ENCODE measurements around the gene ALOX5AP.

ALOX5AP gene

DNA sequence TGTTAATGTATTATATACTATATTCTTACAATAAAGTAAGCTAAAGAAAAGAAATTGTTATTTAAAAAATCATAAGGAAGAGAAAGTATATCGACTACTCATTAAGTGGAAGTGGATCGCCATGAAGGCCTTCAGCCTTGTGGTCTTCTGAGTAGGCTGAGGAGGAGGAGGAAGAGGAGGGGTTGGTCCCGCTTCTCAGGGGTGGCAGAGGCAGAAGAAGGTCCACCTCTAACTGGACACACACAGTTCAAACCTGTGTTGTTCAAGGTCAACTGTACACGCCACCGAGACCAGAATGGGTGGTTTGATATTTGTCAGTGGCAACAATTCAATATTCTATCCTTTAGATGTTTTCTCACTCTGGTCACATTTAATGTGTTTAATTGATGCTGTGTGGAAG lies 67.2 kb downstream of the ALOX5AP start:
- DNase-seq = no peak

DNA sequence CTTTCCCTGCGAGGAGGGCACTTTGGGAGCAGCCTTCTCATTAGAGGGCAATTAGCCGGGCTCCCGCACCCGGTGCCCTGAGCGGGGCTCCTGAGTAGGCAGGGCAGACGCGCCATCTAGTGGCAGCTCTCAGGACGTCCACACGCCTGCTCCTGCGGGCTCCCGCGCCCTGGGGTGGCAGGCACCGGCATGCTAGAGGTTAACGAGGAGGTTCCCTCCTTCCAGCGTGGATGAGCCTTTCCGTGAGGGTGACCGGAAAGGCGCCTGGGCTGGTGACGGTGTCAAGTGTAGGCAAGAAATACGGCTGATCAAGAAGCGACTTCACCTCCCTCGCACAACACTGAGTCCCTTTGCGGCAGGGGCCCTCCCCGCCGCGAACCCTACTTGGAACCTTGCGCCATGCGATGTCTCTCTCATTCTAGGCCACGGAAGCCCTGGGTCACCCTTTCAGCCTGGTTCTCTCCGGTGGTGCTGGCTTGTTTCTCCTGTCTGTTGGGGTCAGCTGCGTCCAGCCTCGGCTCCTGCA lies 67.7 kb downstream of the ALOX5AP start:
- peak; percentile 36 for DNase-seq

DNA sequence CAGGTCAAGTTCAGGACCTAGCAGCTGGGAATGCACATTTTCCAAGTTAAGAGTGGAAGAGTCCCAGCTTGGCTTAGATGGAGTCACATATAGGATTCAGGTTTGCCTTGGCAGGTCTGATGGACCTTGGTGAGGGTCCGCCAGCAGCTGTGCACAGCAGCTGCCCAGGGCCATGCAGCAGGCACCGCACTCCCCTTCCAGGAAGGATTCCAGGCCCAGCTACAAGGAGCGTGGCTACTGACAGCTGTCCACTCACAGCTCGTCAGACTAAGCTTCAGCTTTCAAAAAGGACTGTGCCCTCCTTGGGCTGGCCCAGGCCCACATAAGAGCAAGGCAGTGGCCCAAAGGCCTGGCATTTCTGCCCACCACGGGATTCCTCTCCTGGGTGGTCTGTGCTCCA lies 68.4 kb downstream of the ALOX5AP start:
- DNase-seq = no peak

DNA sequence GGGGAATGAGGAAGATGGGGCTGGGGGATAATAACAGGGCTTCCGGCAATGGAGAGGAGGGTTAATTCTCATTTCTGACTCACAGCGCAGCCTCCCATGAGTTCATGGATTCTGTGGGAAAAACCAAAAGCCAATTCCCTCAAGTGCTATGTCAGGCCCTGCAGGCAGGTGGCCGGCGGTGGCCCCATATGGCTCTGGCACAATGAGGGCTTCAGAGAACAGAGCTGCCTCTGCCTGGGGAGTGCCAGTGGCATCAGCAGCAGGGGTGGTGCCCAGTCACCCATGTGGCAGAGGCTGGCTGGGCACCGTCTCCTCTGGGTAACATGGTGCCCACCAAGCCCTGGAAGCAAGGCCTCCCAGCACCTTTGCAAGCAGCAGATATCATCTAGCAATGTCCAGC lies 69.1 kb downstream of the ALOX5AP start:
- no peak for DNase-seq

DNA sequence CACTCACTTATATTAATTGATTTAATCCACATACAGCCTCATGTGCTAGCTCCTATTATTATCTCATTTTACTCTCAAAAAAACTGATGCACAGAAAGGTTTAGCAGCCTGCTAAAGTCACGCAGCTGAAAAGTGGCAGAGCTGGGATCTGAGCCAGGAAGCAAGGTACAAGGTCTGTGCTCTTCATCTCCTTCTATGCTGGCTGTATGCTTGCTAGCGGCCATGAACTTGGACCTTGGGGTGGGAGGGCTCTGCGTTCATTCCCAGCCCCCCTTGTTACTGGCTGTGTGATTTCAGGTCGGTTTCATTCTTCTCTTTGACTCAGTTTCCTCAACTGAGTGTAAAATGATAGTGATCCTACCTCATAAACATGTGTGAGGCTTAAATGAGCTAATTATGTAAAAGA lies 69.8 kb downstream of the ALOX5AP start:
- DNase-seq = no peak

DNA sequence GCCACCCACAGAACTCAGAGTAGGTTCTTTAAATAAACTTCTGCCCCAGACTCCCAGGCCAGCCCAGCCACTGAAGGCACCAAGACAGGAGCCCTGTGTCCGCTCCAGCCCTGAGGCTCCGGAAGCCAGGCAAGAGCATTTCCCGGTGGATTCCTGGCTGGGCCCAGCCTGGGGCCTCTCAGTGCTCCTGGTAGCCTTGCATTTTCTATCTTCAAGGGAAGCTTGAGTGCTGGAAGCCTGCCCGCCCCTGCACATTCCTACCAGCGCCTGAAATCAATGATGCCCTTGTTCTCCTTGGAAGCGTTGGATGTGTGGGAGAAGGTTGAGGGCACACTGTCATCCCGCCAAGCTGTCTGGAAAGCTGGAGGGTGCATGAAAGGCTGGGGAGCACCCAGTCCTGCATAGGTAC lies 70.3 kb downstream of the ALOX5AP start:
- no peak for DNase-seq

DNA sequence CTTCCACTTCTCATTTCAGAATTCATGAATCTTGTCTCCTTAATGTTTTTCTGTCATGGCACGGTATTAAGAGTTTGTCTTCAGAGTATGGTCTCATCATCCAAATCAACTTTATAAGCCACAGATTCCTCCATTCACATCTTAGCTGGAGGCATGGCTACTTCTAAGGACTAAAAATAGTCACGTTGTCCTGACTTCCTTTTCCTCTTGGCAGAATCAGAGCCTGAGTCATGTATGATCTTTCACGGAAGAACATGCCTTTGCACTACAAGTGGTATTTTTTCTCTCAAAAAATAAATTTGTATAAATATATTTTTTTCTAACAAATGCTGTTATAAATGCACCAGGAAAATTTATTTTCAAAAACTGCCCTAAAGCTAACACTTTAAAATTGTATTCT lies 71.4 kb downstream of the ALOX5AP start:
- no peak for DNase-seq

DNA sequence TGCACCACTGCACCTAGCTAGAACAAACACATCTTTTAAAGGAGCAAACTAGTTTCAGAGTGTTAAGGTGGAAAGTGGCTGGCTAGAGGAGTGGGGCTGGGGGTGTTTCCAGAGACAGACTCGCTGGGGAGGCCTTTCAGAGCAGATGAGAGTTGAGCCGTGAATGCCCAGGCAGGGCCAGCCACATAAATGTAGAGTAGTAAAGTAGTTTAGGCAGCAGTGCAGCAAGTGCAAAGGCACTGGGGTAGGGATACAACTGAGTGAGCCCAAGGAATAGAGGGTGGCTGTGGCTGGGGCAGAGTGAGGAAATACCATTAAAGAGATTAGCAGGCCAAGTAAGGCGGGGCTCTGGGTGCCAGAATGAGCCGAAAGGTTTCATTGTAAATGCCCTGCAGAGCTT lies 72.0 kb downstream of the ALOX5AP start:
- no peak for DNase-seq

DNA sequence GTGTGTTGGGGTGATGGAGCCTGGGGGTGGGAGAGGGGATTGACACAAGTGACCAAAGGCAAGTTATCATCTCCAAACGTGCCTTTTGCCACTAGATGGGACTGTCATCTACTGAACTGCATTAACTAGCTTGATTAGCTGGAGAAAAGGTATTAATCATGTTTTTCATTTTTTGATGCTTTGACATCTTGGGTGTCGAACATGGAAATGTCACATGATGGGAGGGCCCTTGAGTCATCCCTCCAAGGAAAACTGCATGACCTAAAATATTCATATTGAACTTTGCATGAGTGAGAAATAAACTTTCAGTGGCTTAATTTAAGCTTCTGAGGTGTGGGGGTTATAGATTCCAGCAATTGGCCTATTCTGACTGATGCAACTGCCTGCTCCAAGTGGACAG lies 73.3 kb downstream of the ALOX5AP start:
- DNase-seq = no peak

DNA sequence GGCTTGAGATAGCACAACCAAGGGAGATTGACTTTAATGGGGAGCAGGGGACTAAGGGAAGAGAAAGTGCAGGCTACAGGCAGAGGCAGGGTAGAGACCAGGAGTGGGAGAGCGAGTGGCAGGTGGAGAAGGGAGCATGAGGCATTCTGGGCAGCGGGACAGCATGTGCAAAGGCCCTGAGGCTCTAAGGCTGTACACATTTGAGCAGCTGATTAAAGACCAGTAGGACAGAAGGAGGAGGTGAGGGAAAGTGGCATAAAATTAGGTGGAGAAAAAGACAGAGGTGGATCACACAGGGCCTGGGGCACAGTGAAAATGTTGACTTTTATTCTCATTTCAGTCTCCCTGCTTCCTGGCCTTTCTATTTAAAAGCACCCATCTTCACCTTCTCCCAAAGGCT lies 74.4 kb downstream of the ALOX5AP start:
- DNase-seq = no peak

DNA sequence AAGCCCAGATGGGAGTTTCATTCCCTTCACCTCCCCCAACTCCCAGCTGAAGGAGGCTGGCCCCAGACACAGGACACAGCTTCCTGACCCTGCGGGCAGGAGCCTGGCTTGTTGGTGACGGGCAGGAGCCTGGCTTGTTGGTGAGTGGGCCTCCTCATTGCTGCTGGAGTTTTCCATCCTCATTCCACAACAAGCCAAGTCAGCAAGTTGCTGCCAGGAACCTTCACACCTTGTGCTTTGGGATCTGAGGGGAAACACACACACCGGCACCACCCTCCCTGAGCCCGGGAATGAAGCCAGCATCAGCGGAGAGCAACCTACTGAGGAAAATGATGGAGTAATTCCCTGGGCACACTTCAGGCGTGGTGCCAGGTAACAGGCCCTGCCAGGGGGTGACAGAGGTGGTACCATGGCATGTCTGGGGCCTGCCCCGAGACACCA lies 74.9 kb downstream of the ALOX5AP start:
- DNase-seq = no peak

DNA sequence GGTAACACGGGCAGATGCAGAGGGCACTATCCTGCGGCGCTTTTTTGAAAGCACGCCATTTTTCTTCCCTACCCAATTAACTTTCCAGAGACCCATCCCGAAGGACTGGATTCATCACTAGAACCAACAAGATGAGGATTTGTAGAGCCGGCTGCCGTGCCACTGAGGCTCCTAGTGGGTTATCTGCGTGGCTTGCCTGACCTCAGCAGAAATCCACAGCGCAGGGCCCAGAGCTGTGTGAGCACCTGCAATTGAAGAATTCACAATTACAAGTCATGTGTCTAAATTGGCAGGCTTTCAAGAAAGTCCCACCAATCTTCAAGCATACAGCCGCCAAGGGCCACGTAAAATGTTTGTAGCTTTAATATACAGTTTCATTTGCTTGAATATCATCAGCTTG lies 75.5 kb downstream of the ALOX5AP start:
- no peak for DNase-seq

Measured in activated gamma-delta T cell (primary cell).